HEK293T (cell line): ENCODE measurements around the gene TUSC2.

Experiments used
- BHLHE40 ChIP-seq: fragments of 450-650 bp; IDR thresholded peaks from 2 replicates; pipeline ENCODE4 v1.6.1; 2016; ENCODE audit warnings: mild to moderate bottlenecking, moderate library complexity, borderline replicate concordance
- CTBP1 ChIP-seq: fragments of 450-650 bp; IDR thresholded peaks from 2 replicates; pipeline ENCODE4 v1.6.1; 2016; ENCODE audit warnings: borderline replicate concordance
- ELF4 ChIP-seq: fragments of 450-650 bp; IDR thresholded peaks from 2 replicates; pipeline ENCODE4 v1.6.1; 2017; ENCODE audit warnings: antibody characterized with exemption
- FOXA1 ChIP-seq: fragments of 450-650 bp; IDR thresholded peaks from 2 replicates; pipeline ENCODE4 v1.6.1; 2016; ENCODE audit warnings: mild to moderate bottlenecking
- HDGF ChIP-seq: fragments of 450-650 bp; IDR thresholded peaks from 2 replicates; pipeline ENCODE4 v1.6.1; 2017; ENCODE audit warnings: antibody characterized with exemption, borderline replicate concordance
- L3MBTL2 ChIP-seq: fragments of 450-650 bp; conservative IDR thresholded peaks from 2 replicates; pipeline ENCODE4 v1.6.1; 2016; ENCODE audit warnings: mild to moderate bottlenecking
- NFRKB ChIP-seq: fragments of 450-650 bp; IDR thresholded peaks from 2 replicates; pipeline ENCODE4 v1.6.1; 2016; ENCODE audit warnings: mild to moderate bottlenecking, moderate library complexity
- TARDBP ChIP-seq: fragments of 450-650 bp; IDR thresholded peaks from 2 replicates; pipeline ENCODE4 v1.6.1; 2016

- no peak for TF ChIP-seq BHLHE40
- no peak for TF ChIP-seq ELF4
- no peak for TF ChIP-seq TARDBP
- TF ChIP-seq NFRKB = no peak
- no peak for TF ChIP-seq CTBP1
- no peak for TF ChIP-seq FOXA1
- TF ChIP-seq L3MBTL2 = no peak
- no peak for TF ChIP-seq HDGF
Measured at GRCh38 chr3:50350213-50350526, 22.1 kb upstream of the TUSC2 start.
